ENCODE data around the gene PRPSAP2. TPM values are rescaled to one million over a fixed set of nuclear protein-coding genes. Genes with fewer than 3 reads are reported as not detected.

The PRPSAP2 gene
- total and polyA plus RNA-seq, 2 of the 4 experiments (the other 2 are of a cell fraction) = 22.9 to 28.1 TPM

- Histone ChIP-seq H2BK20ac (ENCODE audit: low read depth, low read length) (no peak overlapping the region), H3K56ac (ENCODE audit: extremely low read depth, insufficient read depth, low read length) (no peak overlapping the region), H2AK9ac (replicated peaks; ENCODE audit: low read depth, low read length, poor library complexity) (peak overlapping the region; percentile 67), H3K4me2 (ENCODE audit: low read depth, low read length) (no peak overlapping the region), H3K4me1 (ENCODE audit: control insufficient read depth, insufficient read depth, low read length) (peaks cover 21% of the 10 kb centered on the region), H4K20me1 (ENCODE audit: insufficient read depth, low read length) (no peaks in the 10 kb centered on the region), H3K4ac (ENCODE audit: low read depth, low read length) (0 out of 2 replicates have a peak overlapping the region, but pooled peaks have one; percentile 48), H2AFZ (replicated peaks; ENCODE audit: low read length, poor library complexity) (peak overlapping the region; percentile 82), H4K91ac (ENCODE audit: insufficient read depth, low read depth, low read length) (peak overlapping the region; percentile 55), H3K14ac (replicated peaks; ENCODE audit: low read depth, low read length) (no peak overlapping the region; the same call in 1 of the 2 replicates), H3K9me3 (ENCODE audit: control insufficient read depth, insufficient read depth, low read length) (no peaks in the 10 kb centered on the region), H3K23ac (ENCODE audit: low read depth, low read length) (no peak overlapping the region), H4K8ac (ENCODE audit: low read depth in 2 of 2, low read length in 2 of 2) (peak overlapping the region in 1 of 2 experiments; percentile 53; a peak in 2 of 4 replicates), H3K27ac (ENCODE audit: insufficient read depth, low read length) (no peak overlapping the region; the same call in 1 of the 2 replicates), H3K36me3 (ENCODE audit: control insufficient read depth, insufficient read depth, low read length) (no peaks in the 10 kb centered on the region), H3K79me1 (ENCODE audit: low read depth in 1 of 2, low read length in 2 of 2) (no peaks in the 10 kb centered on the region; a peak in 1 of 4 replicates), H4K5ac (ENCODE audit: low read depth, low read length) (peak overlapping the region; percentile 22; the same call in 1 of the 2 replicates), H3K27me3 (ENCODE audit: control insufficient read depth, insufficient read depth, low read length) (no peaks in the 10 kb centered on the region), H2BK15ac (ENCODE audit: low read depth, low read length) (no peak overlapping the region), H3K4me3 (ENCODE audit: insufficient read depth, low read depth, low read length) (no peak overlapping the region), H3K9me1 (ENCODE audit: insufficient read depth, low read length) (peaks cover 4% of the 10 kb centered on the region; the same call in 1 of the 2 replicates), H2BK5ac (ENCODE audit: low read depth, low read length, poor library complexity, severe bottlenecking) (peak overlapping the region; percentile 34), H3K18ac (ENCODE audit: low read depth, low read length) (no peak overlapping the region), H3K9ac (ENCODE audit: low read depth, low read length) (0 out of 2 replicates have a peak overlapping the region, but pooled peaks have one; percentile 13), H2AK5ac (ENCODE audit: low read depth, low read length) (peak overlapping the region; percentile 17; the same call in 1 of the 2 replicates), H2BK120ac (ENCODE audit: low read depth, low read length) (peak overlapping the region; percentile 56; the same call in 1 of the 2 replicates)
- ATAC-seq (ENCODE audit: low read depth) = peak; percentile 27; the same call in 1 of the 2 replicates
- BruUV-seq (replicated peaks) = no TSS peak
- ChIA-PET CTCF (no interaction called here), POLR2A (ENCODE audit: unreplicated experiment) (no interaction called here)
- peak; percentile 50 for DNase-seq
- intact Hi-C loops (cut with micrococcal nuclease) = no loop called here
- WGBS, 2 experiments (ENCODE audit: extremely low coverage in 2 of 2, insufficient read length in 1 of 2) = 91% methylated on average over 20 of the region's 23 CpGs; no CpG with 5 or more reads in 1 of the 2 experiments
- in situ Hi-C loops (cut with MboI; ENCODE audit: low sequenced_read_pairs) = no loop called here
- dilution Hi-C loops (cut with HindIII; ENCODE audit: low sequenced_read_pairs, unreplicated experiment) = no loop called here
- no peak for TF ChIP-seq RFX5 (IDR thresholded peaks at IDR 0.05; ENCODE audit: low read depth, low read length)
- TF ChIP-seq BHLHE40 (IDR thresholded peaks at IDR 0.05; ENCODE audit: low read depth, low read length) = no peak
- TF ChIP-seq FOS (IDR thresholded peaks at IDR 0.05; ENCODE audit: low read depth, low read length) = no peak
- no peak for TF ChIP-seq MAZ (IDR thresholded peaks at IDR 0.05; ENCODE audit: borderline replicate concordance, low read depth, low read length)
- TF ChIP-seq USF2 (IDR thresholded peaks at IDR 0.05; ENCODE audit: low read depth, low read length) = no peak
- TF ChIP-seq NFE2L2 (IDR thresholded peaks at IDR 0.05; ENCODE audit: low read depth, low read length) = no peak
- no peak for TF ChIP-seq POLR2A (IDR thresholded peaks at IDR 0.05; ENCODE audit: low read depth, low read length)
- TF ChIP-seq RCOR1 (IDR thresholded peaks at IDR 0.05; ENCODE audit: insufficient replicate concordance, low read length) = no peak
- TF ChIP-seq MAFK (IDR thresholded peaks at IDR 0.05; ENCODE audit: low read depth, low read length) = no peak
- no peak for TF ChIP-seq MXI1 (IDR thresholded peaks at IDR 0.05; ENCODE audit: borderline replicate concordance, low read depth, low read length)
- no peak for TF ChIP-seq CEBPB (IDR thresholded peaks at IDR 0.05; ENCODE audit: low read depth, low read length)
These were observed 105.4 kb downstream of the PRPSAP2 start for GRCh38 chr17:18963126-18964017.
